ENCODE measurements around the gene PRORP. TPM values are rescaled to one million over a fixed set of nuclear protein-coding genes. Genes with fewer than 3 reads are reported as not detected.

The PRORP gene
- total and polyA plus RNA-seq, 3 donors from 2014 or later, result 24.3 to 34.4 (median 31.7) TPM

GRCh38 chr14:35159742-35160409 lies 37.5 kb downstream of the PRORP start:
- DNase-seq, result no peak
- intact Hi-C loops (cut with DNase I; ENCODE audit: low total_unique reads), result no loop called here
- H3K27me3 ChIP-seq, result no peaks in the 10 kb centered on the region
- no peak overlapping the region for H3K27ac ChIP-seq
- TF ChIP-seq CTCF (IDR thresholded peaks at IDR 0.05) (no peak), POLR2A (IDR thresholded peaks at IDR 0.05) (no peak)
- no peaks in the 10 kb centered on the region for H3K36me3 ChIP-seq (ENCODE audit: low read depth, missing control alignments)
- WGBS, 2 donors, result 72 to 80% methylated on average over 6 of the region's 6 CpGs
- H3K4me3 ChIP-seq, result no peak overlapping the region
- no peaks in the 10 kb centered on the region for H3K9me3 ChIP-seq
- H3K4me1 ChIP-seq, result no peaks in the 10 kb centered on the region

- no peak overlapping the region for H3K27ac ChIP-seq
- intact Hi-C loops (cut with DNase I; ENCODE audit: low total_unique reads), result no loop called here
- 81 to 85% methylated on average over 5 of the region's 5 CpGs for WGBS, 2 donors
- H3K9me3 ChIP-seq, result no peaks in the 10 kb centered on the region
- no peaks in the 10 kb centered on the region for H3K36me3 ChIP-seq (ENCODE audit: low read depth, missing control alignments)
- no peaks in the 10 kb centered on the region for H3K4me1 ChIP-seq
- no peak for TF ChIP-seq CTCF (IDR thresholded peaks at IDR 0.05)
- no peak for TF ChIP-seq POLR2A (IDR thresholded peaks at IDR 0.05)
- no peak overlapping the region for H3K4me3 ChIP-seq
- no peaks in the 10 kb centered on the region for H3K27me3 ChIP-seq
- DNase-seq, result no peak
Measured at GRCh38 chr14:35161231-35161630, 38.9 kb downstream of the PRORP start.

GRCh38 chr14:35163384-35163783 lies 41.0 kb downstream of the PRORP start:
- no peak for DNase-seq
- intact Hi-C loops (cut with DNase I; ENCODE audit: low total_unique reads), result no loop called here
- Histone ChIP-seq H3K27ac (no peak overlapping the region), H3K36me3 (ENCODE audit: low read depth, missing control alignments) (no peaks in the 10 kb centered on the region), H3K4me3 (no peak overlapping the region), H3K4me1 (no peaks in the 10 kb centered on the region), H3K27me3 (no peaks in the 10 kb centered on the region), H3K9me3 (no peaks in the 10 kb centered on the region)
- WGBS, 2 donors, result 96 to 98% methylated on average over 1 of the region's 1 CpG
- TF ChIP-seq POLR2A (IDR thresholded peaks at IDR 0.05) (no peak), CTCF (IDR thresholded peaks at IDR 0.05) (no peak)

GRCh38 chr14:35164849-35165248 lies 42.5 kb downstream of the PRORP start:
- DNase-seq, result no peak

More at GRCh38 chr14:35164849-35165248, 42.5 kb downstream of the PRORP start:
- Histone ChIP-seq H3K36me3 (ENCODE audit: low read depth, missing control alignments) (no peaks in the 10 kb centered on the region), H3K9me3 (no peaks in the 10 kb centered on the region), H3K27ac (no peak overlapping the region), H3K4me3 (no peak overlapping the region), H3K4me1 (no peaks in the 10 kb centered on the region), H3K27me3 (no peaks in the 10 kb centered on the region)
- 78 to 85% methylated on average over 5 of the region's 5 CpGs for WGBS, 2 donors
- TF ChIP-seq CTCF (IDR thresholded peaks at IDR 0.05) (no peak), POLR2A (IDR thresholded peaks at IDR 0.05) (no peak)
- intact Hi-C loops (cut with DNase I; ENCODE audit: low total_unique reads), result no loop called here
